ENCODE data around the gene RUNX1.

DNA sequence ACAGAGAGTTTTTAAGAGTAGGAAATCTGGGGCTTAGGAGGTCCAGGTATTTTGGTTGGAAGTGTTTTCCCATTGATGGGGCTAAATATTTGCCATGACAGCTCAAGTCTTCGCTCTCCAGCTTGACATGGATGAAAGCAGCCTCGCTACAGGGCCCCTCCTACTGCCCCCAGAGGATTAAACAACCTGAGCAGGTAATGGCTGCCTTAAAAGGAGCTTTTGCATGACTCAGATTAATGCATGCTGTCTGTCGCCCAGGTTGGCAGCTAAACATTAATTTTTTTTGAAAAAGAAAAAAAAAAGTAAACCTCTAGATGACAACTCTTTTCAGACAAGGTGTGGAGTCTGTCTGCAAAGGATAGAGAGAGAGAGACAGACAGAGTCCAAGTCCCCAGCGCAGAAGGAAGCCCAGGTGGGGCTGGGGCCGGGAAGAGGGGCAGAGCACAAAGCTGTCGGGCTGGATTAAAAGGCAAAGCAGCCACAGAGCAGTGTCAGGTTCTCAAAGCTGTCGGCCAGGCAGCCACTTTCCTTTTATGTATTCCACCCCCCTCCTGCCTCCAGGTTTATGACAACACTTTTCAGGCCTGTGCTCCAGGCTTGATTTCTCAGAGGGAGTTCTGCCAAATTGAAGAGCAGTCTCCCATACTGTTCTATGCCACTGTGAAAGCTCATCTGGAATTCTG is 252.4 kb downstream of the RUNX1 start:
- TF ChIP-seq CTCF (IDR thresholded peaks at IDR 0.05) (no peak), ZFX (IDR thresholded peaks at IDR 0.05; ENCODE audit: borderline replicate concordance) (no peak)

Measured in 22Rv1 (cell line).